Left hindlimb (tissue), 1 donor: ENCODE data around the gene FAM107B.
"Not testable (repeated sequence)": the region's sequence is repeated elsewhere in the genome, so short reads cannot be mapped to it uniquely, and the experiment has no call there.

Source experiments
- DNase-seq: peaks from one replicate; pipeline ENCODE4 v3.0.0-alpha.2; 2018

FAM107B gene

DNA sequence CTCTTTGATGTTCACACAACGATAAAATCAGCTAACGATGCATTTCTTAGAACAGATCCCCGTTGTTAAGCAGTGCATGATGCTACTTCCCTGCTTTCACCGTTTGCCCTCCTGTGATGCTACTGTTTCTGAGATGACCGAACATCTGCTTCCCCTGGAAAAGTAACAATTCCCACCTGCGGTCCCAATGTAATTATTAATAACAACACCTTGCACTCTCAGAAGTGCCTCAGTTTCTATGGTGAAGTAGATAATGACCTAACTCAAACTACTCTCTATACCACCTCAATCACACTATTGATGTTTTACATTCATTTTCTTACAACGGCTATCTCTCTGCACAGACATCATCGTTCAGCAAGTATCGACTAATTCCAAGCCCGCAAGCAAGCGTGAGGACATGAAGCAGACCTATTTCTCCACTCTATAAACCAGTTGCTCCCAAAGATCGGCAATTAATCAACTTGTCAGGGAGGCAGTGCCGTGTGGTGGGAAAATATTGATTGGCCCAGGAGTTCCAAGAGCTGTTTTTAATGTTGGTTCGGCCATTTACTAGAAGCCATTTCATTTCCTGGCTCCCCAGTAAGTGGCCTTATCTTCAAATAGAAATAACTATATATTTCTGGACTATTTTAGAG, 42.7 kb downstream of the FAM107B start:
- DNase-seq, result no peak

- no peak for DNase-seq
These were observed 46.4 kb downstream of the FAM107B start for GRCh38 chr10:14728346-14728745.

DNA sequence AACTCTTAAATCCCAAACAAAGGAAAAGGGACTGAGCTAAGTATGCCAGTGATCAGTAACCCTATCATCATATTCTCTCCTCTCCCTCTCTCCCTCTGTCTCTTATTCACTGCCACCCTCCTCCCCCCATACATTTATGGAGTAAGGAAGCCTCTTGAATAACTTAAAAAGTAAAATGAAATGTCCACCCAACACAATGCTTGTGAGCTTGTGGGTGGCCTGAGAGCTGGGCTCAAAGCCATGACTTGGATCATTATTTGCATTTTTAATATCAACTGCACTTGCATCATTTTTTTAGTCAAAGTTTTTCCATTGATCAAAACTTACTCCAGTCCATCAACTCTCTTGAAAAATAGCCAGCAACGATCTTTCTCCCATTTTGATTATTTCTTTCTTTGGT, 46.8 kb downstream of the FAM107B start:
- DNase-seq, result no peak

- DNase-seq, result no peak
These were observed 47.2 kb downstream of the FAM107B start for GRCh38 chr10:14727465-14727864.

- DNase-seq, result no peak
These were observed 49.8 kb downstream of the FAM107B start for GRCh38 chr10:14724931-14725330.

DNA sequence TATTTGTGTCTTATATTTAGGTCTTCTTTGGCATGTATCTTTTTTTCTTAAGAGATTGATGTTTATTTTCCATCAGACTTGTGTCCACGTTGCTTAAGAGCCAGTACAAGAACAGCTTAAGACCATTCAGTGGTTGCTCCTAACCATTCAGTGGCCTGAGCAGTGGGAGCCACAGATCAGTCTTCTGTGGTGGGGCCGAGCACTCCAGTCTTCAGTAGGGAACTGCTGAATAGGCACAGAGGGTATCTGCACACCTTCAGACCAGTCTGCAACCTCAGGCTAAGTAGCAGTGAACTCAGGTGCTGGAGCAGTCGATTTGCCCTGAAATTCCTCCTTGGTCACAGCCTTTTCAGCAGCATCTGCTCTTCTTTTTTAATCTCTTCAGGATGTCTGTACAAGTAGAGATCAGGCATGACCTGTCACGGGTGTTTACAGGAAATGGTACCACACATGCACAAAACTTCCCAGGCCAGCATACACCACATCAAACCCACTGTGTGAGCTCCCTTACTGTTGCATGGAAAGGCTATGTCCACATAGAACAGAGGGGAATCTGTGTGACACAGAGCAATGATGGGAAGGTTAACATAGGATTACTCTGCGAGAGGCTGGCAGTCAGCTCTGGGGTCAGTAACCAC, 51.5 kb downstream of the FAM107B start:
- DNase-seq, result no peak

GRCh38 chr10:14717552-14717951, 57.1 kb downstream of the FAM107B start:
- no peak for DNase-seq

GRCh38 chr10:14712991-14713424, 61.7 kb downstream of the FAM107B start:
- no peak for DNase-seq

GRCh38 chr10:14709344-14709743, 65.4 kb downstream of the FAM107B start:
- DNase-seq, result not testable (repeated sequence)

GRCh38 chr10:14707481-14707880, 67.2 kb downstream of the FAM107B start:
- DNase-seq, result no peak

GRCh38 chr10:14705548-14706230, 69.0 kb downstream of the FAM107B start:
- DNase-seq, result no peak

DNA sequence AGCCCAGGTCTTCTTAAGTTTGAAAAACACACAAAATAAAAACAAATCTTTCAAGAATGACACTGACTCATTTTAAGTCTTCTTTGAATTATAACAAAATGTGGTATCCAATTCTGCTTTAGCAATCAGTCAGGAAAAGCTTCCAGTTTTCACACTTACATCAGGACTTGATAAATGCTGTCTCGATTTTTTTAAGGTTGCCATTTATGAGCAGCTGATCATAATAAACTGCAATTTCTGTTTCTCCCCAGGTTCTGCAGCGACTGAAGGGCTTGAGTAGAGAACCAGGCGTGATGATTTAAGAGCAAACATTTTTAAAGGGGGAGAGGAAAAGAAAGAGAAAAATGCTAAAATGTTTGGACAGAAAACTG, 71.1 kb downstream of the FAM107B start:
- no peak for DNase-seq

DNA sequence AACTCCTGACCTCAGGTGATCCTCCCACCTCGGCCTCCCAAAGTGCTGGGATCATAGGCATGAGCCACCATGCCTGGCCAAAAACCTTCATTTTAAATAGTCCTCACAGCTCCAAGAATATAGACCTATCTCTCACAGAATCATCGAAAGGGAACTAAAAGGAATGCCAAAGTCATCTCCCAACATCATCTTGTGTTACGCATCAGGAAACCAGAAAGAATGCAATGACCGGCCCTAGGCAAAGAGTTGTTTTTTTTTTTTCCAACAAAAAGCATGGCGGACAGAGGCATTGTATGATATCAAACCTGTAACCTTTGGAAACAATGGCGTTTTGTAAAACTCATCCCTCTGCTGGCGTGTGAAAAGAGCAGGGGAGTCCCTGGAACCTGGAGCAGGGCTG, 73.2 kb downstream of the FAM107B start:
- no peak for DNase-seq

DNA sequence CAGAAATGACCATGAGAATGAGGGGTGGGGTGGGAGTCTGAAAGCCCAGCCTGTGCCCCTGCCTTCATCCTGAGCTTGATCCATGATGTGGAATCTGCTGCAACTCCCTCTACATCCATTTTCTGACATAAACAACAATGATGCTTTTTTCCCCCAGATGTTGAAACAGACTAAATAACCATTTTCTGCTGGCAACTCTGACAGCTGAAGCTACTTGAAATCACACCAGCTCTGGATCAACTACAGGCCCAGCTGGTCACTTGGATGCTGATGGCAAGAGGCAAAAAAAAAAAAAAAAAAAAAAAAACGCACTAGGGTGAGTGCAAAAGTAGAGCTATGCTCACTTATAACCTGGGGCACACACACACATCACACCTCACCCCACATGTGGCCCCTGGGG, 74.2 kb downstream of the FAM107B start:
- no peak for DNase-seq

GRCh38 chr10:14699482-14699881, 75.2 kb downstream of the FAM107B start:
- DNase-seq, result no peak

GRCh38 chr10:14698829-14699170, 75.9 kb downstream of the FAM107B start:
- no peak for DNase-seq

GRCh38 chr10:14698111-14698828, 76.4 kb downstream of the FAM107B start:
- DNase-seq, result no peak

DNA sequence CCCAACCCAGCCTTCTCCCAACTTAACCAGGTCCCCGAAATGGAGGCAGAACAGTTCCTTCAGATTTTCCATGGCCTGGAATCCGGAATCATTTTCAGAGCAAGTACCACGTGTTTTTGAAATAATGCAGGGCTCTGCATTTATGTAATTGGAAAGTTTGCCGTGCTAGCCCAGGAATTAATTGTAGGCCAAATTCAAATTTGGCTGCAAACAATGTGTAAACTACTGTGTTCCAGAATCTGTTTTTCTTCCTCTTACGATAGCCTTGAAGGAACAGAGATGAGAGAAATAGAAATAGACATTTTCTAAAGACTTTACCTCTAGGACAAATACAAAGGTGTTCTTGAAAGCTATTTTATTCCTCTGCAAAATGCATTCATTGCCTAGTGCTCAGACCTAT, 77.4 kb downstream of the FAM107B start:
- no peak for DNase-seq

DNA sequence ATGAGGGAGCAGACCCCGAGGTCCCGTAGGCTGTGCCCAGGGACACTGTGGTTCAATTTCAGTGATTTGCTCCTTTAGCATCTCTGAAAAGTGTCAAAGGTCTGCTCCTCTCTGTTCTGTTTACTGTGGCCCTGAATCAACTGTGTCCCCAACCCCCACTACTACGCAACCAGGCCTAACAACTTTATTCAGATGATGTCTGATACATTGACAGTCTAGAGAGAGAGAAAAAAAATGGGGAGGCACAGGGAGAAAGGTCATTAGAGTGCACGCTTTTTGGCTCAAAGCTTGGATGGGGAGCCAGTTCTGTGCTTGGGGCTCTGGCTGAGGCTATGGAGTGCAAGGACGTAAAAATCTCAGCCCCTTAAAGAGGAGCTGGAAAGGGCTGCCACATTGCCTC, 77.9 kb downstream of the FAM107B start:
- no peak for DNase-seq

GRCh38 chr10:14695847-14696480, 78.7 kb downstream of the FAM107B start:
- no peak for DNase-seq

DNA sequence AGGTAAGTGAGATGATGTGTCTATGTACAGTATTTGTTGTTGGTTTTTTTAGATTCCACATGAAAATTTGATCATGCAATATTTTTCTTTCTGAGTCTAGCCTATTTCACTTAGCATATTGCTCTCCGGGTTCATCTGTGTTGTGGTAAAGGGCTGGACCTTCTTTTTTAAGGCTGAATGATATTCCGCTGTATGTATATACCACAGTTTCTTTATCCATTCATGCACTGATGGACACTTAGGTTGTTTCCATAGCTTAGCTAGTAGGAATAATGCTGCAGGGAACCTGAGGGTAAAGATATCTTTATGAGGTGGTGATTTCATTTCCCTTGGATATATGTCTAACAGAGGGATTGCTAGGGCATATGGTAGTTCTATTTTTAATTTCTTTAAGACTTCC, 80.8 kb downstream of the FAM107B start:
- DNase-seq, result no peak

DNA sequence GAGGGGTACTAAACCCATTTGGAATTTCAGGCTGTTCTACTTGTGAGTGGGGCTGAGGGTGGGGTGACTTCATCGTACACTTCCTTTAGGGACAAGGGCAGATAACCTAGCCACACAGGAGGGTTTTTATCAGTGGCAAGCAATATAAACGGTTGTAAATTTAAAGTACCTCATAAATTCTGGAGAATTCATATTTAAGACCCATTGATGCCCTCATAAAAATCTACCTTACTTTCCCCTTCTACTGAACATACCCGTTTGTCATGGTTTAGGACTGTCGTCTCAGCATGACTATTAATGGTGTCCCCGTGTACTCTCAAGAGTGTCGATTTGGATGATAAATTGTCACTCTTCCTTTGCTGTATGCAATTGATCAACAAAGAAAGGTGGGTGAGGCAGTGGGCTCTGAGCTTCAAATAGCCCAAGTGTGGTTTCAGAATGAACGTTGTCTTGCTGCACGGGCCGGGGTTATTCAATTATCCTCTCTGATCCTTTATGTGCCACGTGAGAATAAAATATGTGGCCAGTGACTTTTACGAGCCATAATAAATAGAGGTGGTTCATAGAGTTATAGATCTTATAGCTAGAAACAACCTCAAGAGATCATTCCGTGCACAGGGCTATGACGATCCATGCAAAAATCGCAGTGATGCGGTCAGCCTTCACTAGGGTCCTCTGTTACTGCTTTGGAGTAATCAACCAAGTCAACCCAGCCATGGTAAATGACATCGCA, 82.2 kb downstream of the FAM107B start:
- no peak for DNase-seq

DNA sequence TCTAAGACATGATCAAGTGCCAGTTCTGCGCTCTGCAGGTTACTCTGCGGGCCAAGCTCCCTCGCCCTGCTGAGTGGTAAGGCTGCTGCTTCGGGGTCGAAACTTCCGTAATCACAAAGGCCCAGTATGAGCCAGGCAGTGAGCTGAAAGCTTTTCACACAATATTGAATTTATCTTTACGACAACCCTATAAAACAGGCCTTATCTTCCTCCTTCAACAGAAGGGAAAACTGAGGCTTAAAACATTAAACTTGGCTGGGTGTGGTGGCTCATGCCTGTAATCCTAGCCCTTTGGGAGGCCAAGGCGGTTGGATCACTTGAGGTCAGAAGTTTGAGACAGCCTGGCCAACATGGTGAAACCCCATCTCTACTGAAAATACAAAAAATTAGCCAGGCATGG, 83.3 kb downstream of the FAM107B start:
- no peak for DNase-seq
